A673 (cell line): ENCODE results near the gene CSNK1A1L. TPM values are rescaled to one million over a fixed set of nuclear protein-coding genes. Genes with fewer than 3 reads are reported as not detected.

Experiments used
- BruUV-seq: library from RNA; stranded (reverse); fragments of 400-500 nt; replicated peaks from 2 replicates; lab custom pipeline; 2021; lab: Mats Ljungman, UMichigan
- CTCF ChIA-PET: fragments of 300-600 bp; sonication (Branson Sonifier 250); formaldehyde crosslinking; loops from one replicate; lab custom pipeline; 2022; ENCODE audit warnings: antibody characterized with exemption; lab: Charles Lee
- POLR2A ChIA-PET: fragments of 300-600 bp; sonication (Branson Sonifier 250); formaldehyde crosslinking; loops from one replicate; lab custom pipeline; 2022; ENCODE audit warnings: antibody characterized with exemption; ENCODE audit not compliant: low non-redundant PET; lab: Charles Lee
- DNase-seq: peaks from one replicate; pipeline ENCODE4 v3.0.0-alpha.2; 2015; ENCODE audit warnings: low spot score
- H3K27ac ChIP-seq: fragments of 200-600 bp; sonication (generic); 2 replicates; pipeline ENCODE4 v1.5.1; 2016; ENCODE audit warnings: mixed run types, low read depth, mild to moderate bottlenecking, mixed read lengths, antibody characterized with exemption, low read length; ENCODE audit not compliant: poor library complexity, severe bottlenecking
- H3K27me3 ChIP-seq: fragments of 200-600 bp; sonication (generic); replicated peaks from 2 replicates; pipeline ENCODE4 v1.6.1; 2017; ENCODE audit warnings: mixed run types, low read depth, mild to moderate bottlenecking, mixed read lengths, antibody characterized with exemption, low read length; ENCODE audit not compliant: insufficient read depth, poor library complexity
- H3K36me3 ChIP-seq: fragments of 200-600 bp; sonication (generic); 2 replicates; pipeline ENCODE4 v1.6.1; 2016; ENCODE audit warnings: mixed run types, mild to moderate bottlenecking, mixed read lengths, antibody characterized with exemption, low read length; ENCODE audit not compliant: insufficient read depth, poor library complexity, severe bottlenecking
- H3K4me1 ChIP-seq: fragments of 200-600 bp; sonication (generic); 2 replicates; pipeline ENCODE4 v1.6.1; 2017; ENCODE audit warnings: mixed run types, mild to moderate bottlenecking, mixed read lengths, antibody characterized with exemption, low read length; ENCODE audit not compliant: insufficient read depth, poor library complexity, severe bottlenecking
- H3K4me3 ChIP-seq: fragments of 200-600 bp; sonication (generic); 2 replicates; pipeline ENCODE4 v1.5.1; 2016; ENCODE audit warnings: low read depth, mixed run types, mild to moderate bottlenecking, mixed read lengths, low read length; ENCODE audit not compliant: poor library complexity, severe bottlenecking
- H3K9me3 ChIP-seq: fragments of 200-600 bp; sonication (generic); 2 replicates; pipeline ENCODE4 v1.6.1; 2016; ENCODE audit warnings: mixed run types, low read depth, mild to moderate bottlenecking, mixed read lengths, antibody characterized with exemption, low read length; ENCODE audit not compliant: poor library complexity, severe bottlenecking
- EZH2 ChIP-seq: fragments of 200-600 bp; sonication (generic); IDR thresholded peaks from 2 replicates; pipeline ENCODE4 v1.6.1; 2017; ENCODE audit warnings: borderline replicate concordance, low read depth, mild to moderate bottlenecking, mixed read lengths, antibody characterized with exemption, low read length; ENCODE audit not compliant: poor library complexity, severe bottlenecking
- intact Hi-C: fragments of 100-400 bp; cut with micrococcal nuclease; formaldehyde crosslinking; loops from one replicate; pipeline ENCODE4 v1.10.0; 2022; ENCODE audit not compliant: unreplicated experiment
- total RNA-seq: library from RNA; stranded (reverse); gene quantifications from 2 replicates; pipeline ENCODE4 v1.2.3, GENCODE V29; 2021
- TF ChIP-seq, protein P1 (sequence below): fragments of 300-800, 200-600 bp; sonication (generic); conservative IDR thresholded peaks from 2 replicates; pipeline ENCODE4 v1.5.1; 2017; ENCODE audit warnings: low read depth, mild to moderate bottlenecking, antibody characterized with exemption, low read length, moderate library complexity, mixed read lengths

Gene CSNK1A1L
- total RNA-seq, 1 experiment from 2014 or later, result not detected

DNA sequence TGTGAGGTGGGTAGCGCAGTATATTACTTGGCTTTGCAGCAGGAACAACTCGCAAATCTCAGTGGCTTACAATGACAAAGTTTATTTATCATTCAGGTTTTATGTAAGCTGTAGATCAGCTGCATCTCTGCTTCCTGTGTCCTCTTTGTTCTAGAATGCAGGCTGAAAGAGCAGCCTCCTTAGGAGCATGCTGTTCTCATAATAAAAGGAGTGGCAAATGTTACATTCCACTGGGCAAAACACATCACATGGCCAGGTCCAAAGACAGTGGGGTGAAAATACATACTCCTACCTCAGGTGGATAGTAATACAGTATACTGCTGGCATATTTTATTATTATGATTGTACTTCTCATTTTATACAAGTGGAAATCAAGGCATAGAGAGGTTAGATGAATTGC, 1.2 kb upstream of the CSNK1A1L start:
- H3K9me3 ChIP-seq, result no peaks in the 10 kb centered on the region
- BruUV-seq, result no TSS peak
- no peaks in the 10 kb centered on the region for H3K27me3 ChIP-seq
- H3K36me3 ChIP-seq, result no peaks in the 10 kb centered on the region
- H3K4me1 ChIP-seq, result no peaks in the 10 kb centered on the region
- H3K27ac ChIP-seq, result no peak overlapping the region
- TF ChIP-seq, protein P1, sequence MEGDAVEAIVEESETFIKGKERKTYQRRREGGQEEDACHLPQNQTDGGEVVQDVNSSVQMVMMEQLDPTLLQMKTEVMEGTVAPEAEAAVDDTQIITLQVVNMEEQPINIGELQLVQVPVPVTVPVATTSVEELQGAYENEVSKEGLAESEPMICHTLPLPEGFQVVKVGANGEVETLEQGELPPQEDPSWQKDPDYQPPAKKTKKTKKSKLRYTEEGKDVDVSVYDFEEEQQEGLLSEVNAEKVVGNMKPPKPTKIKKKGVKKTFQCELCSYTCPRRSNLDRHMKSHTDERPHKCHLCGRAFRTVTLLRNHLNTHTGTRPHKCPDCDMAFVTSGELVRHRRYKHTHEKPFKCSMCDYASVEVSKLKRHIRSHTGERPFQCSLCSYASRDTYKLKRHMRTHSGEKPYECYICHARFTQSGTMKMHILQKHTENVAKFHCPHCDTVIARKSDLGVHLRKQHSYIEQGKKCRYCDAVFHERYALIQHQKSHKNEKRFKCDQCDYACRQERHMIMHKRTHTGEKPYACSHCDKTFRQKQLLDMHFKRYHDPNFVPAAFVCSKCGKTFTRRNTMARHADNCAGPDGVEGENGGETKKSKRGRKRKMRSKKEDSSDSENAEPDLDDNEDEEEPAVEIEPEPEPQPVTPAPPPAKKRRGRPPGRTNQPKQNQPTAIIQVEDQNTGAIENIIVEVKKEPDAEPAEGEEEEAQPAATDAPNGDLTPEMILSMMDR, result no peak
- TF ChIP-seq EZH2, result no peak
- ChIA-PET POLR2A (no interaction called here), CTCF (no interaction called here)
- H3K4me3 ChIP-seq, result no peak overlapping the region
- no peak for DNase-seq
- intact Hi-C loops, result loop anchor here (10.0 kb wide), 1 partner anchor 268 kb away; no protein-coding TSS in a partner anchor

DNA sequence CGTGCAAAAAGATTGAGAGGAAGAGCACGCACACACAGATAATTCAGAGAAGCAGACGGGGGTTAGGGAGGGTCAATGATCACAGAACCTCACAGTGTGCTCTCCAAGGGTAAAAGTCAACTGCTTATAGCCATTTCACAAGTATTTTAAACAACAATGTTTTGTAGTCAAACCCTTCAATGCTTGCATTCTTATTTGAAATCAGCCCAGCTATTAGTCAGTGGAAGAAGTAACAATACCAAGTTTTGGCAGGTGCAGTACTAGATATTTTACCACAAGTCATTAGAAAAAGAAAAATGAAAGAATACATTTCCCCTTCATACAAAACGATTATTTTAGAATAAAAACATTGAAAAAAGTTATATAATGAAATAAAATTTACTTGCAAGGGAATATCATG, 2.6 kb downstream of the CSNK1A1L start:
- intact Hi-C loops, result loop anchor here (10.0 kb wide), 1 partner anchor 272 kb away; no protein-coding TSS in a partner anchor
- TF ChIP-seq, protein P1, result no peak
- TF ChIP-seq EZH2, result no peak
- no peaks in the 10 kb centered on the region for H3K4me1 ChIP-seq
- no TSS peak for BruUV-seq
- H3K27ac ChIP-seq, result no peak overlapping the region
- CTCF ChIA-PET, result no interaction called here
- H3K36me3 ChIP-seq, result no peaks in the 10 kb centered on the region
- POLR2A ChIA-PET, result no interaction called here
- no peak for DNase-seq
- H3K4me3 ChIP-seq, result no peak overlapping the region
- H3K27me3 ChIP-seq, result no peaks in the 10 kb centered on the region
- no peaks in the 10 kb centered on the region for H3K9me3 ChIP-seq

DNA sequence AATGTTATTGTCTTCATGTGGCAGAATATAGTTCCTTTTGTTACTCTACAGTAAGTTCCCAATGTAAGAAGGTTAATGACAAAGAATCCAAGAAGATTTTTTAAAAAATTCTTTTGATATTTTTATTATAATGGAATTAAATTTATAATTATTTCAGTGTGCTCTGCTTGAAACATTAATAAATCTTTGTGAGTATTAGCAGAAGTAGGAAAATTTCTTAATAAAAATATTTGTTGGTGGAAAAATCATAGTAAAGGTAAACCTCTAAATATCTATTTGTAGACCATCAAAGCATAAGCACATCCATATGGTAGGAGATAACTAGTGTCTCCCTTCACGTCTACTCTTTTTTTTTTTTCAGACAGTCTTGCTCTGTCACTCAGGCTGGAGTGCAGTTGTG, 4.3 kb downstream of the CSNK1A1L start:
- no peak for DNase-seq
- no peak overlapping the region for H3K4me3 ChIP-seq
- CTCF ChIA-PET, result no interaction called here
- no peaks in the 10 kb centered on the region for H3K27me3 ChIP-seq
- no peak overlapping the region for H3K27ac ChIP-seq
- TF ChIP-seq, protein P1, result no peak
- no peak for TF ChIP-seq EZH2
- no peaks in the 10 kb centered on the region for H3K36me3 ChIP-seq
- POLR2A ChIA-PET, result no interaction called here
- no peaks in the 10 kb centered on the region for H3K4me1 ChIP-seq
- intact Hi-C loops, result loop anchor here (10.0 kb wide), 1 partner anchor 274 kb away; no protein-coding TSS in a partner anchor
- H3K9me3 ChIP-seq, result no peaks in the 10 kb centered on the region
- no TSS peak for BruUV-seq
